ENCODE measurements around the gene MMS22L. TPM values are rescaled to one million over a fixed set of nuclear protein-coding genes. Genes with fewer than 3 reads are reported as not detected.

MMS22L gene, protein sequence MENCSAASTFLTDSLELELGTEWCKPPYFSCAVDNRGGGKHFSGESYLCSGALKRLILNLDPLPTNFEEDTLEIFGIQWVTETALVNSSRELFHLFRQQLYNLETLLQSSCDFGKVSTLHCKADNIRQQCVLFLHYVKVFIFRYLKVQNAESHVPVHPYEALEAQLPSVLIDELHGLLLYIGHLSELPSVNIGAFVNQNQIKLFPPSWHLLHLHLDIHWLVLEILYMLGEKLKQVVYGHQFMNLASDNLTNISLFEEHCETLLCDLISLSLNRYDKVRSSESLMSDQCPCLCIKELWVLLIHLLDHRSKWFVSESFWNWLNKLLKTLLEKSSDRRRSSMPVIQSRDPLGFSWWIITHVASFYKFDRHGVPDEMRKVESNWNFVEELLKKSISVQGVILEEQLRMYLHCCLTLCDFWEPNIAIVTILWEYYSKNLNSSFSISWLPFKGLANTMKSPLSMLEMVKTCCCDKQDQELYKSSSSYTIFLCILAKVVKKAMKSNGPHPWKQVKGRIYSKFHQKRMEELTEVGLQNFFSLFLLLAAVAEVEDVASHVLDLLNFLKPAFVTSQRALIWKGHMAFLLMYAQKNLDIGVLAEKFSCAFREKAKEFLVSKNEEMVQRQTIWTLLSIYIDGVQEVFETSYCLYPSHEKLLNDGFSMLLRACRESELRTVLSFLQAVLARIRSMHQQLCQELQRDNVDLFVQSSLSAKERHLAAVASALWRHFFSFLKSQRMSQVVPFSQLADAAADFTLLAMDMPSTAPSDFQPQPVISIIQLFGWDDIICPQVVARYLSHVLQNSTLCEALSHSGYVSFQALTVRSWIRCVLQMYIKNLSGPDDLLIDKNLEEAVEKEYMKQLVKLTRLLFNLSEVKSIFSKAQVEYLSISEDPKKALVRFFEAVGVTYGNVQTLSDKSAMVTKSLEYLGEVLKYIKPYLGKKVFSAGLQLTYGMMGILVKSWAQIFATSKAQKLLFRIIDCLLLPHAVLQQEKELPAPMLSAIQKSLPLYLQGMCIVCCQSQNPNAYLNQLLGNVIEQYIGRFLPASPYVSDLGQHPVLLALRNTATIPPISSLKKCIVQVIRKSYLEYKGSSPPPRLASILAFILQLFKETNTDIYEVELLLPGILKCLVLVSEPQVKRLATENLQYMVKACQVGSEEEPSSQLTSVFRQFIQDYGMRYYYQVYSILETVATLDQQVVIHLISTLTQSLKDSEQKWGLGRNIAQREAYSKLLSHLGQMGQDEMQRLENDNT
- 40.1 and 52.8 TPM in 2 replicates for total RNA-seq (2021)
- long read RNA-seq, partial matches to known transcripts, result 32 of 143 reads
- long read RNA-seq, other reads (novel, unspliced or antisense), result 111 of 143 reads

DNA sequence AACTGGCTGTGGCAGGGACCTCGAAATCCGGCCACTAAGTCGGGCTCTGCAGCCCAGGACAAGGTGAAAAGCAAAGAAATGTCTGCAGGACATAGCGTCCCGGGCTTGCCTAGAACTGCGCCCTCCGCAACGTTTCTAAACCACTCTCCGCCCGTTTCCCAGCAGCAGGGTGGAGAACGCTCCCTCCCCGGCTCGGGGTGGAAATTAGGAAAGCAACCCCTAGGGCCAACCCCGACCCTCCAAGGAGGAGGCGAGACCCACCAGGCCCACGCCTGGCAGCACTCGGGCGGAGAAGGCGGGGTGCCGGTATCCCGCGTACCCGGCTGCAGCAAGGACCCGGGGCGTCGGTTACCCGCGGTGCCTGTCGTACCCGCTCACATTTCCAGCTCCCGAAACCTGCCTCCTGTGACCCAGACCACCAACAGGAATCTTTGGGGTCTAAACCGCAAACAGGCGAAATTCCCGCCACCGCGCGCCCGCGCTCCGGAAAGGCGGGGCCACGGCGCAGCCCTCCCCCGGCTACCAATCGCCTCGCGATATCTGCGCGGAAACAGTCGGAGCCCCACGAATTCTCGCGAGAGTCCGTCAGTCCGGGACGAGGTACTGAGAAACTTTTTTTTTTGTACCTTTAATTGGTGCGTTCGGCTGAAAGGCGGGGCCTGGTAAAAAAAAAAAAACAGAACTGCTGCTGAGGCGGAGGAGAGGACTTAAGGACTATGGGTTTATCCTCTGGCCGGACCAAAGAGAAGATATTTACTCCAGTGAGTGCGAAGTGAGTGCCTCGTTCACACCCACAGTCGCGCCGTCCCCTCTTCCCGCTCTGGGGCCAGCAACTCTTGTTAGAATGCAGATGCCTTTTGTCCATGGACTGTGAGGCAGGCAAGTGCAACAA, at the start of gene MMS22L:
Gene MMS22L, minus strand, starts transcription at position 491 of the 892 bp plus-strand sequence. CDS start 739 bp downstream, outside the sequence.
- peak within 1 kb of the TSS; percentile 98 to 99 (median 98) for H3K27ac Mint-ChIP-seq

More for the DNA sequence above, at the start of gene MMS22L:
- H3K23ac ChIP-seq (ENCODE audit: insufficient read length, low read depth, low read length), result no peak within 1 kb of the TSS
- no peaks in the 10 kb centered on the region; a peak in 1 of 5 replicates for H3K9me3 Mint-ChIP-seq
- H3K36me3 Mint-ChIP-seq (ENCODE audit: insufficient read depth in 1 of 3, low read depth in 3 of 3), result peaks cover 17 to 27% (median 24%) of the 10 kb centered on the region in 3 experiments
- peak within 1 kb of the TSS; percentile 21 for H3K27ac ChIP-seq (ENCODE audit: insufficient read length, low read depth, low read length)
- H3K4me1 ChIP-seq (ENCODE audit: insufficient read depth, low read length), result no peaks in the 10 kb centered on the region
- H3K9me3 ChIP-seq (ENCODE audit: control insufficient read depth, low read depth, low read length), result no peaks in the 10 kb centered on the region
- no peaks in the 10 kb centered on the region for H4K20me1 ChIP-seq (ENCODE audit: control insufficient read depth, insufficient read depth, insufficient read length)
- H2BK20ac ChIP-seq (ENCODE audit: low read depth, low read length, poor library complexity, severe bottlenecking), result no peak within 1 kb of the TSS
- H3K4me2 ChIP-seq (ENCODE audit: insufficient read depth, insufficient read length, low read length), result peak within 1 kb of the TSS; percentile 98
- H2BK5ac ChIP-seq (ENCODE audit: insufficient read length, low read length), result no peak within 1 kb of the TSS
- no peak within 1 kb of the TSS for H2AK5ac ChIP-seq (ENCODE audit: insufficient read length, low read length)
- H4K5ac ChIP-seq (ENCODE audit: insufficient read length, low read depth, low read length), result no peak within 1 kb of the TSS
- no peak within 1 kb of the TSS for H4K8ac ChIP-seq (replicated peaks; ENCODE audit: insufficient read length, low read depth, low read length)
- H2BK120ac ChIP-seq (ENCODE audit: low read depth, low read length, poor library complexity, severe bottlenecking), result no peak within 1 kb of the TSS
- no peaks in the 10 kb centered on the region for H3K79me1 ChIP-seq (ENCODE audit: insufficient read depth, low read depth, low read length, poor library complexity, severe bottlenecking)
- peaks cover 19 to 23% of the 10 kb centered on the region in 2 experiments for H3K4me1 Mint-ChIP-seq
- peak within 1 kb of the TSS; percentile 92 for H3K9ac ChIP-seq (ENCODE audit: extremely low read depth, insufficient read length, low read length)
- peak; percentile 94 for DNase-seq
- H3K27me3 Mint-ChIP-seq (ENCODE audit: low read depth), result no peaks in the 10 kb centered on the region
- TF ChIP-seq, protein P1, sequence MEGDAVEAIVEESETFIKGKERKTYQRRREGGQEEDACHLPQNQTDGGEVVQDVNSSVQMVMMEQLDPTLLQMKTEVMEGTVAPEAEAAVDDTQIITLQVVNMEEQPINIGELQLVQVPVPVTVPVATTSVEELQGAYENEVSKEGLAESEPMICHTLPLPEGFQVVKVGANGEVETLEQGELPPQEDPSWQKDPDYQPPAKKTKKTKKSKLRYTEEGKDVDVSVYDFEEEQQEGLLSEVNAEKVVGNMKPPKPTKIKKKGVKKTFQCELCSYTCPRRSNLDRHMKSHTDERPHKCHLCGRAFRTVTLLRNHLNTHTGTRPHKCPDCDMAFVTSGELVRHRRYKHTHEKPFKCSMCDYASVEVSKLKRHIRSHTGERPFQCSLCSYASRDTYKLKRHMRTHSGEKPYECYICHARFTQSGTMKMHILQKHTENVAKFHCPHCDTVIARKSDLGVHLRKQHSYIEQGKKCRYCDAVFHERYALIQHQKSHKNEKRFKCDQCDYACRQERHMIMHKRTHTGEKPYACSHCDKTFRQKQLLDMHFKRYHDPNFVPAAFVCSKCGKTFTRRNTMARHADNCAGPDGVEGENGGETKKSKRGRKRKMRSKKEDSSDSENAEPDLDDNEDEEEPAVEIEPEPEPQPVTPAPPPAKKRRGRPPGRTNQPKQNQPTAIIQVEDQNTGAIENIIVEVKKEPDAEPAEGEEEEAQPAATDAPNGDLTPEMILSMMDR (conservative IDR thresholded peaks at IDR 0.05), result no peak
- H3K23me2 ChIP-seq (ENCODE audit: insufficient read length, low read depth, low read length, poor library complexity, severe bottlenecking), result peaks cover 6% of the 10 kb centered on the region
- H2AFZ ChIP-seq (ENCODE audit: low read length), result peak within 1 kb of the TSS; percentile 79
- peak within 1 kb of the TSS; percentile 90 to 98 for H3K4me3 Mint-ChIP-seq
- no peak within 1 kb of the TSS for H2BK15ac ChIP-seq (ENCODE audit: low read depth, low read length)
- WGBS (ENCODE audit: extremely low coverage, insufficient read length, low lambda C conversion rate), result no CpG with 5 or more reads among the region's 67 CpGs
- no peak within 1 kb of the TSS for H4K91ac ChIP-seq (ENCODE audit: insufficient read length, low read depth, low read length)
- no peak within 1 kb of the TSS for H3T11ph ChIP-seq (ENCODE audit: low read length)
- H3K27me3 ChIP-seq (ENCODE audit: insufficient read depth, low read length), result no peaks in the 10 kb centered on the region
- H3K4ac ChIP-seq (ENCODE audit: low read depth, low read length), result no peak within 1 kb of the TSS
- peak within 1 kb of the TSS; percentile 80 for H3K14ac ChIP-seq (ENCODE audit: insufficient read depth, low read length)
- peaks cover 3% of the 10 kb centered on the region; the same call in 1 of the 2 replicates for H3K79me2 ChIP-seq (ENCODE audit: insufficient read depth, low read length)
- H3K18ac ChIP-seq (ENCODE audit: insufficient read length, low read depth, low read length), result peak within 1 kb of the TSS; percentile 77
- H2BK12ac ChIP-seq (ENCODE audit: insufficient read length, low read depth, low read length), result no peak within 1 kb of the TSS
- no peak within 1 kb of the TSS for H3K56ac ChIP-seq (ENCODE audit: insufficient read length, low read depth, low read length)

Measured in H9 (cell line).